Mesodermal cell (in vitro differentiated cells): Measurements from ENCODE around the gene BBS9.

ENCODE experiments used
- H3K27ac ChIP-seq: 2 replicates; pipeline ENCODE4 v1.7.0; 2013; ENCODE audit warnings: mild to moderate bottlenecking, low read depth, low read length, moderate library complexity; ENCODE audit not compliant: severe bottlenecking
- H3K36me3 ChIP-seq: 2 replicates; pipeline ENCODE4 v1.7.1; 2013; ENCODE audit warnings: mild to moderate bottlenecking, low read length, moderate library complexity; ENCODE audit not compliant: control insufficient read depth, insufficient read depth
- H3K4me1 ChIP-seq: one replicate; pipeline ENCODE4 v1.7.1; 2013; ENCODE audit warnings: mild to moderate bottlenecking, low read length; ENCODE audit not compliant: insufficient read depth, control insufficient read depth, poor library complexity, severe bottlenecking
- H3K4me3 ChIP-seq: 2 replicates; pipeline ENCODE4 v1.7.0; 2013; ENCODE audit warnings: low read length, control low read depth, mild to moderate bottlenecking; ENCODE audit not compliant: insufficient read depth, poor library complexity, severe bottlenecking; ENCODE audit errors: extremely low read depth
- H3K9me3 ChIP-seq: 2 replicates; pipeline ENCODE4 v1.7.1; 2013; ENCODE audit warnings: mild to moderate bottlenecking, low read length, moderate library complexity; ENCODE audit not compliant: control insufficient read depth
- WGBS, 2 experiments: methylation state at CpG; one replicate each; pipeline ENCODE4 v1.1.5; 2013; ENCODE audit warnings: missing lambda C conversion rate in 2 of 2; ENCODE audit not compliant: insufficient coverage in 2 of 2; 5-methylcytosine and 5-hydroxymethylcytosine counted together

The BBS9 gene

DNA sequence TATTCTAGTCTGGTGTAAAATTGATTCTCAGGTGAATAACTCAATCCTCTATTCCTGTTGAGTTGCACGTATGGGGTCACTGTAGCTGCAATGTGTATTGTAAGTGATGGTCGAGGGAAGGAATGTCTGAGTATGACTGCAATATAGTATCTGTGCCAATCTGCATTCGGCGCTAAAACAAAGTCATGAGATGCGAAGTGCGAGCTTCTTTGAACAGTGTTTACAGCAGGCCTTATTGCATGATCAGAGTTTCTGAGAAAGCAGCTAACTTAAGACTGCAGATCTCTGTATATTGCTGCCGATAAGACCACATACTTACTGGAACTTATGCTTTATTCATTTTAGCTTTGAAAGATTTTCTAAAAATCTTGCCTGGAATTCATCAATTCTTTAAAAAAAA lies 434.3 kb downstream of the BBS9 start:
- 84 to 96% methylated on average over 6 of the region's 7 CpGs for WGBS, 2 experiments
- no peaks in the 10 kb centered on the region for H3K9me3 ChIP-seq
- H3K27ac ChIP-seq: no peak overlapping the region
- no peaks in the 10 kb centered on the region for H3K4me1 ChIP-seq
- no peaks in the 10 kb centered on the region for H3K36me3 ChIP-seq
- H3K4me3 ChIP-seq: no peak overlapping the region

DNA sequence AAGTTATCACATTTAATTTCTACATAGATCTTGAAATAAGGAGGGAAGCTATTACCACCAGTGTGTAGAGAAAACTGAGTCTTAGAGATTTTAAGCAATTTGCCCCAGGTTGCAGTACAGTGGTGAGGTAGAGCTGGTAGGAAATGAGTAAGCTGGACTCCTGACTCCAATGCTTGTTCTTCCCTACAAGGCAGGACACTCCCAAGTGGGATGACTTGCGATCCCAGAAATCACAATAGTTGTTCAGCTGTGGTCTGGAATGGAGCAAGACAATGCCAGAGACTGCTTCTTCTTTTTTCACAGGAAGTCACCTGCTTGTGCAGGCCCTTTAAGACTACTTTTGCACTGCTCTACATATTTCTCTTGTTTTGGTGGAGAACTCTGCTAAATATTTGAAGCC lies 448.8 kb downstream of the BBS9 start:
- 90 to 100% methylated on average over 1 of the region's 1 CpG for WGBS, 2 experiments
- Histone ChIP-seq H3K27ac (no peak overlapping the region), H3K9me3 (no peaks in the 10 kb centered on the region), H3K4me3 (no peak overlapping the region), H3K4me1 (no peaks in the 10 kb centered on the region), H3K36me3 (no peaks in the 10 kb centered on the region)

DNA sequence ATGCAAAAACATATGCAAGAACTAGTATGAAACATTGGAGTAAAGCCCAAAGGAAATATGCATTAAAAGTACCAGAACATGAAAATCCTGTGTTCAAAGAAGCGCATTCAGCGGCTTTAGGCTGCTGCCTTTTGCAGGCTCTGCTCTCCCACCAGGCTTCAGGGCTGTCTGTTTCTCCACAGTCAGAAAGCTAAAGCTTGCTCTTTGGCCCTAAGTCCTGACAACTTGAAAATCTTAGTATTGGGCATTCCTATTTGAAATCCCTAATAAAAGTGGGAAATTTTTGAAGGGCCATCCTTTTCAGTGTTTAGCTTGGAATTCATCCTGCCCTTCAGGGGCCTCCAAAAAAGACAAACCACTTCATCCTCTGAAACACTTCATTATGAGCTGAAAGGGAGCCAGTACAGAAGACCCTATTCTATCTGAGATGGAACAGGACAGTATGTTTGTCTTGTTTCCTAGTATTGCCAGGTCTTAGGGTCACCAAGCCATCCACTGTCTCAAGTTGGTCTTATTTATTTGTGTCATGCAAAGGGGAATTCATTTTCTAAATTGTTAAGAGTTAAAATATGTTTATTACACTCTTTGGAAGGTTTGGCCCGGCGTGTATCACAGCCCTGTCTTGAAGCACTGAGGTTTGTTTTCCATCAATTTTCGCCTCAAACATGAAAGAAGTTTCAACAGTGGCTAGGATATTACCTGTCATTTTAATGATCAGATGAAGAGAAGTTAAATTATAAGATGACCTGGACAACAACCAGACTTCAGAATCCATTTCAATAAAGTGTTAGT lies 449.7 kb downstream of the BBS9 start:
- H3K4me1 ChIP-seq: no peaks in the 10 kb centered on the region
- 86 to 88% methylated on average over 5 of the region's 5 CpGs for WGBS, 2 experiments
- H3K9me3 ChIP-seq: no peaks in the 10 kb centered on the region
- no peaks in the 10 kb centered on the region for H3K36me3 ChIP-seq
- H3K27ac ChIP-seq: no peak overlapping the region
- H3K4me3 ChIP-seq: no peak overlapping the region

DNA sequence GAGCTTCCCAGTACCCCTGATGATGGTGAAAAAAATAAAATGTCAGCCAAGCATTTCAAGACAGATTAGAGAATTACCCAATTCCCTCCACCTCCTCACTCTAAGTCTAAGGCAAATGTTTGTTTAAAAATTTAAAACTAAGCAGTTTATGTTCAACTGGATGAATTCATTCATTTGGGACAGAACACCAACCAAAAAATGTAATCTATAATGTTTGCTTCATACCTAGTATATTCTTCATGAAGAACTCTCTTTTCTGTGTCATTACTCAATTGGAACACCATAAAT lies 450.3 kb downstream of the BBS9 start:
- no peaks in the 10 kb centered on the region for H3K4me1 ChIP-seq
- no peaks in the 10 kb centered on the region for H3K9me3 ChIP-seq
- H3K36me3 ChIP-seq: no peaks in the 10 kb centered on the region
- H3K27ac ChIP-seq: no peak overlapping the region
- no peak overlapping the region for H3K4me3 ChIP-seq

DNA sequence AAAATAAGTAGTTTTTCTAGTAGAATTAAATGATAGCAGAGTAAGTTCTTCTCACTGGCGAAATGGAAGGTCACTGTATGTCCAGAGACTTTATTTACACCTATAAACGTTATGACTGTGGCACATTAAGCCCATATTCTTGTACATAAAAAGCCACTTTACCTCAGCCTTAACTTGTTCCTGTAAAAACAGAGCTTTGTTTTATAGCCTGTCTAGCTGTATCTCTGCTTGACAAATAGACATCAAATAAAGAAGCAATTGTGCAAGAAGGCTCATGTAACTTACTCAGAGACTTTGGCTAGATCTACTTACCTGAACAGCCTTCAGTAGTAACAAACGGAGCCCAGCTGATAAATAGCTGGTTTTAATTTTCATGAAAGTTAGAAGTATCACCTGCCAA lies 451.9 kb downstream of the BBS9 start:
- 63 to 92% methylated on average over 2 of the region's 3 CpGs for WGBS, 2 experiments
- no peaks in the 10 kb centered on the region for H3K36me3 ChIP-seq
- no peaks in the 10 kb centered on the region for H3K9me3 ChIP-seq

DNA sequence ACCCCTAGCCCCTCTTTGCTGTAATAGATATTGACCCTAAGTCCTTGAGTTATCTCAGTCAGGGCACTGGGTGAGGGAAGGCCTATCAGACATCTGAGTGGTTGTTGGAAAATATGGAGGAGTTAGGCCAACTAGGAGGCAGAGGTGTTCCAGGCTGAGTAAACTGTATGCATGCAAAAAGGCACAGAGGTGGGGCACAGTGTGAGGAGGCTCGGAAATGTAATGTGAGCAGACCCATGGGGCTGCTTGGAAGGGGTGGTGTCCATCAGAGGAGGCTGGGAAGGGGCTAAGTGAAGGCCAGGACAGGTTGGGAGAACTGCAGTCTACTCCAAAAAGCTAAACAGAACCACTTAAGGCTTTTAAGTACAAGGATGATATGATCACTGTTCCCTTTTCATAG lies 452.7 kb downstream of the BBS9 start:
- WGBS, 2 experiments: 91% methylated on average over 1 of the region's 1 CpG; no CpG with 5 or more reads in 1 of the 2 experiments
- H3K27ac ChIP-seq: no peak overlapping the region

More for the DNA sequence above, 451.9 kb downstream of the BBS9 start:
- Histone ChIP-seq H3K4me1 (no peaks in the 10 kb centered on the region), H3K4me3 (no peak overlapping the region), H3K27ac (no peak overlapping the region)

DNA sequence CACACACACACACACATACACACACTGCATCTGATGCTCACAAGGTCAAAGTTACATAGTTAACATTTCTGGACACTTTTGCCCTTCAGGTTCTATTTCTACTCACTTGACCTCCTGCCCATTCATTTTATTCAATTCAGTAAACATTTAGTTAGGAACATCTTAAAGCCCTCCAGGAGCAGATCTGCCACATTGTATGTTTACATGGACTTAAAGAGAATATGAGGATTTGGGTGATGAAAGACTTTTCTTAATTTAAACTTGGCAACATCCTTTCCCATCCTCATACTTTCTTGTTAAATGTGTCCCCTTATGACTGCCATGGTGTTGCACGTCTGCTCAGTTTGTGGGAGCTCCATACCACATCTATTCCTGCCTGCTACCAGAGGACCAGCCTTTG lies 453.2 kb downstream of the BBS9 start:
- no peaks in the 10 kb centered on the region for H3K4me1 ChIP-seq
- no peak overlapping the region for H3K27ac ChIP-seq
- H3K4me3 ChIP-seq: no peak overlapping the region
- no peaks in the 10 kb centered on the region for H3K9me3 ChIP-seq
- no CpG with 5 or more reads among the region's 1 CpG for WGBS, 2 experiments
- H3K36me3 ChIP-seq: no peaks in the 10 kb centered on the region

More for the DNA sequence above, 452.7 kb downstream of the BBS9 start:
- H3K36me3 ChIP-seq: no peaks in the 10 kb centered on the region
- no peak overlapping the region for H3K4me3 ChIP-seq
- H3K9me3 ChIP-seq: no peaks in the 10 kb centered on the region
- H3K4me1 ChIP-seq: no peaks in the 10 kb centered on the region

DNA sequence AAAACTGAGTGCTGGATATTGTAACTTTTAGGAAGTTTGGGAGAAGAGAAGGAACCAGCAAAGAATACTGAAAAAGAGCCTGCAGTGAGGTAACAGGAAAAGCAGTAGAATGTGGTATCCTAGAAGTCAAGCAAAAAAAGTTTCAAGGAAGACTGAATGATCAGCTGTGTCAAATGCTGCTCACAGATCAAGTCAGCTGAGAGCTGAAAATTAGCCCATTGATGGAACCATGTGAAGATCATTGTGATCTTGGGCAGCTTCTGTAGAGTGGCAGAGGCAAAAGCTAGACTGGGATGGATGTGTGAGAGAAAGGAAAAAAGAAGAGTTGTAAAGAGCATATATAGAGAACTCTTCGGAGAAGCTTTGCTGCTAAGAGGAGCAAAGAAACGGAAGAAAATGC lies 460.5 kb downstream of the BBS9 start:
- no peaks in the 10 kb centered on the region for H3K36me3 ChIP-seq
- 96 to 100% methylated on average over 2 of the region's 2 CpGs for WGBS, 2 experiments
- H3K4me3 ChIP-seq: no peak overlapping the region
- H3K9me3 ChIP-seq: no peaks in the 10 kb centered on the region
- no peak overlapping the region for H3K27ac ChIP-seq
- H3K4me1 ChIP-seq: peaks cover 8% of the 10 kb centered on the region

DNA sequence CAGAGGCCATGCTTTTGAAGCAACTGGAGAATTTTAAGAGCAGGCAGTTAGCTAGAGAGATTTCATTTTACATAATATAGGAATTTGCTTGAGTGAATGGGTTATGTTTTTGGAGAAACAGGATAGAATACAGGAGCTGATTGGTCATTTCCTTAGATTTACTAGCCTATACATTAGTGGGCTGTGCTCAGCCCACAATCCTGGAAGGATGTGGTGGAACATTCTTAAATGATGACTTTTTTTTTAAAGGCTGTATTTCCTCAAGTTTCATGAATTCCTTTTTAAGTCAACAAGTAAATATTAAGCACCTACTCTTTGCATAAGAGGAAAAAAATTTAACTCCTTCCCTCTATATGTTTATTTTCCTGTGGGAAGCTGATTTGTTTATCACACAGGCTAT lies 461.6 kb downstream of the BBS9 start:
- no peaks in the 10 kb centered on the region for H3K36me3 ChIP-seq

DNA sequence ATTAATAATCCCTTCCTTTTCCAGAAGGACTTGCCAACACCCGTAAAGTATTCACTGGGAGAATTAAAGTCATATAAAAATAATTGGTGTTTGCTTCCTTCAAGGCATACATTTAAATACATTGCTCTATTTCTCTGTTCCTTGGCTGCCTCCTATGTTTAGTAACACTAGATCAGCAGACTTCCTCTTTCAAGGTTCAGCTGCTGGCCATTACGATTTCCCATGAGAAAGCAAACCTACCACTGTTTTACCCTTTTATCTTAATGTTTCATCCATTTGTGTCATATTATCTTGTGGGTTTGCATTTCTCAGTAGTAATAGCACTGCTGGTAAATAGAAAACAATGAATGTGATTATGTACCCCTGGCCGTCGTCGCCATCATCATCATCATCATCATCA lies 462.1 kb downstream of the BBS9 start:
- Histone ChIP-seq H3K4me3 (no peak overlapping the region), H3K36me3 (no peaks in the 10 kb centered on the region), H3K4me1 (peaks cover 8% of the 10 kb centered on the region), H3K9me3 (no peaks in the 10 kb centered on the region), H3K27ac (no peak overlapping the region)
- WGBS, 2 experiments: no CpG with 5 or more reads among the region's 5 CpGs

More for the DNA sequence above, 461.6 kb downstream of the BBS9 start:
- H3K9me3 ChIP-seq: no peaks in the 10 kb centered on the region
- no peak overlapping the region for H3K4me3 ChIP-seq
- H3K27ac ChIP-seq: no peak overlapping the region
- peaks cover 8% of the 10 kb centered on the region for H3K4me1 ChIP-seq

DNA sequence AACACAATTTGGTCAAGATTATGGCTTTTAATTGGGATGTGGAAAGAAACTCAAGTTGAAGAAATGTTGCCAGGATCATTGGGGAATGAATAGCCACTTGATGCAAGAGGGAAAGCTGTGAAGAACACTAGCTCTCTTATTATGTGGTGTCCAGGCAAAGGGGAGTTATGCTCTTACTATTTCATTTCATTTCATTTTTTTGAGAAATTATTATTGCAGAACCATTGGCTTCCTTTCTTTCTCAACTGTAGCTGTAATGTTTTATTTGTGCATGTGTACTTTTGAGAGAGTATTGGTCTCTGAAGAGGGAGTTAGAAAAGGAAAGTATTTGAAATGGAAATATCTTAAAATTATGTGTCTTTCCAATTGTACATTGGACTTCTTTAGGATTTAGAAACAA lies 463.4 kb downstream of the BBS9 start:
- Histone ChIP-seq H3K36me3 (no peaks in the 10 kb centered on the region), H3K9me3 (no peaks in the 10 kb centered on the region), H3K27ac (no peak overlapping the region), H3K4me3 (no peak overlapping the region), H3K4me1 (peaks cover 8% of the 10 kb centered on the region)
